Gastroesophageal sphincter (tissue), 3 donors: Measurements from ENCODE around the gene CNGA3.

Experiments used
- CTCF ChIP-seq, 4 experiments: fragments of 200-600 bp in 2 of 4; fragments of 450-650 bp in 2 of 4; sonication (generic) in 1 of 4; IDR thresholded peaks; one replicate each; pipeline ENCODE4 v1.5.1; 2017 to 2019; ENCODE audit warnings: antibody characterized with exemption in 4 of 4, mild to moderate bottlenecking in 2 of 4, moderate library complexity in 2 of 4
- EP300 ChIP-seq: sonication (generic); formaldehyde crosslinking; IDR thresholded peaks from one replicate; pipeline ENCODE4 v1.6.1; 2017; ENCODE audit warnings: antibody characterized with exemption, mild to moderate bottlenecking
- POLR2A ChIP-seq, 2 donors: fragments of 450-650 bp; IDR thresholded peaks; one replicate each; pipeline ENCODE4 v1.6.1; 2017; ENCODE audit warnings: antibody characterized with exemption in 2 of 2, mild to moderate bottlenecking in 2 of 2, moderate library complexity in 1 of 2
- POLR2AphosphoS5 ChIP-seq: sonication (generic); formaldehyde crosslinking; IDR thresholded peaks from one replicate; pipeline ENCODE4 v1.6.1; 2017; ENCODE audit warnings: antibody characterized with exemption

GRCh38 chr2:98301469-98301868 lies 44.8 kb upstream of the CNGA3 start:
- TF ChIP-seq POLR2A (IDR thresholded peaks at IDR 0.05) = no peak
- TF ChIP-seq CTCF (IDR thresholded peaks at IDR 0.05) = no peak
- TF ChIP-seq POLR2AphosphoS5 = no peak
- no peak for TF ChIP-seq EP300
